Measurements from ENCODE around the gene SAMD13. TPM values are rescaled to one million over a fixed set of nuclear protein-coding genes. Genes with fewer than 3 reads are reported as not detected.

The SAMD13 gene
- total and polyA plus RNA-seq, 3 donors from 2014 or later = 6.1 to 31.9 (median 6.6) TPM

- Histone ChIP-seq H3K9me3 (no peaks in the 10 kb centered on the region), H3K27ac (no peak overlapping the region), H3K4me3 (no peak overlapping the region), H3K27me3 (no peaks in the 10 kb centered on the region), H3K4me1 (no peaks in the 10 kb centered on the region), H3K36me3 (ENCODE audit: low read depth, missing control alignments) (no peaks in the 10 kb centered on the region)
- DNase-seq = no peak
- TF ChIP-seq POLR2A (IDR thresholded peaks at IDR 0.05) = no peak
- intact Hi-C loops (cut with DNase I; ENCODE audit: low total_unique reads) = no loop called here
- 56 to 67% methylated on average over 3 of the region's 3 CpGs for WGBS, 2 donors
Observed at GRCh38 chr1:84365225-84366221, 64.0 kb downstream of the SAMD13 start.

DNA sequence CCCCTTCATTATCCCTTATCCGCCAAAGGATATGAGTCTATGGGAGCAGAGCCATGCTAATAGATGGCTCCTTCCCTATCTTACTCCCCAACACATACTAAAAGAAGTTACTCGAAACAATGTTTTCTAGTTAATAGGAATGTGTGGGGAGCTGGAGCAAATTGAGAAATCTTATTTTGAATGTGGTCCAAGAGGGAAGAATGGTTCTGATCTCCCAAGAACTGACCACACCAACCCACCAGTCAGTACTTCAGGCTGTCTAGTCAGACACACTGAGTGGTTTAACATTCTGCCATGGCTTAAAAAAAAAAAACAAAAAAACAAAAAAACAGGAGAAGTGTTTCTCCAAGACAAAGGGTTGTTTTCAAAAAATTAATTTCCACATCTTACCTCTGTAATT, 65.3 kb downstream of the SAMD13 start:
- H3K4me3 ChIP-seq = no peak overlapping the region
- H3K4me1 ChIP-seq = no peaks in the 10 kb centered on the region
- H3K9me3 ChIP-seq = no peaks in the 10 kb centered on the region
- H3K36me3 ChIP-seq (ENCODE audit: low read depth, missing control alignments) = no peaks in the 10 kb centered on the region
- no peak for DNase-seq
- 61 to 62% methylated on average over 2 of the region's 2 CpGs for WGBS, 2 donors
- H3K27me3 ChIP-seq = no peaks in the 10 kb centered on the region
- H3K27ac ChIP-seq = peak overlapping the region in 1 of 2 donors; percentile 21
- intact Hi-C loops (cut with DNase I; ENCODE audit: low total_unique reads) = no loop called here
- TF ChIP-seq CTCF (IDR thresholded peaks at IDR 0.05) (no peak), POLR2A (IDR thresholded peaks at IDR 0.05) (no peak)

DNA sequence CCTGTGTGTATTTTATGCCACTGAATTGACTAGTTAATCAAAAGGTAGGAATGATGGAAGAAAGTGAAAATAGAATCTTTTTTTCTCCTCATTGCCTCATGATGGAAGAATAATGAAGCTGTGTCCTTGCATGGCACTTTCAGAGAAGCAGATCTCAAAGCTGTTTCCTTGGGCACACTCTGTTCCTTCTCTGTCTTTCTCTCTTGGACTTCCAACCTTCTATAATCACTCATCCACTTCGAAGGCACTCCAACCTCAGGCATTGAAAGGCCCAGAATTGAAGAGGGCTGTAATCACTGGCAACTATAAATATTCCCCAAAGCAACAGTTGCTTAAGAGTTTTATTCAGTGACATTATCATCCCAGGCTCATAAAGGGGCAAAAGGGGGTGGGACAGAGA, 65.7 kb downstream of the SAMD13 start:
- intact Hi-C loops (cut with DNase I; ENCODE audit: low total_unique reads) = no loop called here
- Histone ChIP-seq H3K27me3 (no peaks in the 10 kb centered on the region), H3K4me3 (no peak overlapping the region), H3K27ac (peak overlapping the region in 1 of 2 donors; percentile 42), H3K36me3 (ENCODE audit: low read depth, missing control alignments) (no peaks in the 10 kb centered on the region), H3K9me3 (no peaks in the 10 kb centered on the region), H3K4me1 (no peaks in the 10 kb centered on the region)
- no peak for TF ChIP-seq POLR2A (IDR thresholded peaks at IDR 0.05)
- DNase-seq = no peak
- WGBS, 2 donors = 46 to 59% methylated on average over 1 of the region's 1 CpG

- H3K9me3 ChIP-seq = no peaks in the 10 kb centered on the region
- no peak for DNase-seq
- H3K27ac ChIP-seq = no peak overlapping the region
- TF ChIP-seq CTCF (IDR thresholded peaks at IDR 0.05) (no peak), POLR2A (IDR thresholded peaks at IDR 0.05) (no peak)
- 95 to 97% methylated on average over 4 to 5 of the region's 5 CpGs for WGBS, 2 donors
- H3K4me3 ChIP-seq = no peak overlapping the region
- H3K27me3 ChIP-seq = no peaks in the 10 kb centered on the region
- no peaks in the 10 kb centered on the region for H3K36me3 ChIP-seq (ENCODE audit: low read depth, missing control alignments)
- H3K4me1 ChIP-seq = no peaks in the 10 kb centered on the region
- intact Hi-C loops (cut with DNase I; ENCODE audit: low total_unique reads) = no loop called here
Observed at GRCh38 chr1:84368441-84368840, 66.9 kb downstream of the SAMD13 start.

DNA sequence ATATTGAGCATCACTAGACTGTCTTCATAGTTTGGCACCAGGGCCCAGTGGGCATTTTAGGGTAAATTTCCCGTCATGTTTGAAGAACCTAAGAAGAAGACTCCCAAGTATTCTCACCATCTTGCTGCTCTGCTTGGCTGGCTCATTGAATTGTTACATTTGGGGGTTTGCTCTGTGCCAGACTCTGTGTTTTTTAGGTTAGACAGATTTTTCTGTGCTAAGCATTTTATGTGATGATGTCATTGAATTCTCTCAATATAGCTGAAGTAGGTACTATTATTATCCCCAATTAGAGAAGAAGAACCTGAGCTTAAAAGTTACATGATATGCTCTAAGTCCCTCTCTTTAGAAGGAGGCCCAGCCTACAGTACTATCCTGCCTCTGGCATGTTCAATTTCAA, 68.8 kb downstream of the SAMD13 start:
- intact Hi-C loops (cut with DNase I; ENCODE audit: low total_unique reads) = no loop called here
- Histone ChIP-seq H3K36me3 (ENCODE audit: low read depth, missing control alignments) (no peaks in the 10 kb centered on the region), H3K4me3 (no peak overlapping the region), H3K27ac (no peak overlapping the region), H3K4me1 (peaks cover 3% of the 10 kb centered on the region), H3K9me3 (no peaks in the 10 kb centered on the region), H3K27me3 (no peaks in the 10 kb centered on the region)
- no peak for TF ChIP-seq POLR2A (IDR thresholded peaks at IDR 0.05)
- TF ChIP-seq CTCF (IDR thresholded peaks at IDR 0.05) = no peak
- DNase-seq = no peak
- 85 to 92% methylated on average over 1 of the region's 1 CpG for WGBS, 2 donors
